ENCODE measurements around the gene TMEM229B. TPM values are rescaled to one million over a fixed set of nuclear protein-coding genes. Genes with fewer than 3 reads are reported as not detected.

TMEM229B gene
- total RNA-seq, 2 donors from 2014 or later: 1.1 to 1.5 TPM

DNA sequence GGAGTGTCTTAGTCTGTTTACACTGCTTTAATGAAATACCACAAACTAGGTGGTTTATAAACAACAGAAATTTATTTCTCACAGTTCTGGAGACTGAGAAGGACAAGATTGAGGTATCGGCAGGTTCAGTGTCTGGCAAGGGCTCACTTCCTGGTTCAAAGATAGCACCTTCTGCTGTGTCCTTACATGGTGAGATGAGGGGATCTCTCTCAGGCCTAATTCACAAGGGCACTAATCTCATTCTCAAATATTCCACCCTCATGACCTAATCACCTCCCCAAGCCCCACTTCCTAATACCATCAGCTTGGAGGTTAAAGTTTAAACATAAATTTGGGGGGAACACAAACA lies 41.5 kb downstream of the TMEM229B start:
- Mint-ChIP-seq H3K9me3 (peaks cover 35% of the 10 kb centered on the region), H3K4me1 (peaks cover 52% of the 10 kb centered on the region), H3K36me3 (ENCODE audit: low read depth) (peaks cover 11% of the 10 kb centered on the region), H3K4me3 (peak overlapping the region; percentile 7), H3K27me3 (ENCODE audit: insufficient read depth) (no peaks in the 10 kb centered on the region), H3K27ac (peak overlapping the region; percentile 89)
- TF ChIP-seq, protein P1, sequence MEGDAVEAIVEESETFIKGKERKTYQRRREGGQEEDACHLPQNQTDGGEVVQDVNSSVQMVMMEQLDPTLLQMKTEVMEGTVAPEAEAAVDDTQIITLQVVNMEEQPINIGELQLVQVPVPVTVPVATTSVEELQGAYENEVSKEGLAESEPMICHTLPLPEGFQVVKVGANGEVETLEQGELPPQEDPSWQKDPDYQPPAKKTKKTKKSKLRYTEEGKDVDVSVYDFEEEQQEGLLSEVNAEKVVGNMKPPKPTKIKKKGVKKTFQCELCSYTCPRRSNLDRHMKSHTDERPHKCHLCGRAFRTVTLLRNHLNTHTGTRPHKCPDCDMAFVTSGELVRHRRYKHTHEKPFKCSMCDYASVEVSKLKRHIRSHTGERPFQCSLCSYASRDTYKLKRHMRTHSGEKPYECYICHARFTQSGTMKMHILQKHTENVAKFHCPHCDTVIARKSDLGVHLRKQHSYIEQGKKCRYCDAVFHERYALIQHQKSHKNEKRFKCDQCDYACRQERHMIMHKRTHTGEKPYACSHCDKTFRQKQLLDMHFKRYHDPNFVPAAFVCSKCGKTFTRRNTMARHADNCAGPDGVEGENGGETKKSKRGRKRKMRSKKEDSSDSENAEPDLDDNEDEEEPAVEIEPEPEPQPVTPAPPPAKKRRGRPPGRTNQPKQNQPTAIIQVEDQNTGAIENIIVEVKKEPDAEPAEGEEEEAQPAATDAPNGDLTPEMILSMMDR (conservative IDR thresholded peaks at IDR 0.05): no peak
- Histone ChIP-seq H3K4me1 (ENCODE audit: control insufficient read depth, insufficient read depth, low read length) (peaks cover 17% of the 10 kb centered on the region), H3K4me3 (ENCODE audit: low read length) (peak overlapping the region; percentile 40), H3K27me3 (ENCODE audit: control insufficient read depth, insufficient read depth, low read length, poor library complexity, severe bottlenecking) (no peaks in the 10 kb centered on the region), H3K9ac (ENCODE audit: extremely low read depth, low read length, poor library complexity, severe bottlenecking) (no peak overlapping the region), H3K9me3 (ENCODE audit: control insufficient read depth, low read length) (peaks cover 18% of the 10 kb centered on the region), H3K36me3 (ENCODE audit: control insufficient read depth, insufficient read depth, low read length) (no peaks in the 10 kb centered on the region), H3K27ac (ENCODE audit: low read depth, low read length) (no peak overlapping the region)
- WGBS, 2 experiments (ENCODE audit: insufficient coverage in 1 of 2, insufficient read length in 1 of 2): 64% methylated on average over 1 of the region's 1 CpG; no CpG with 5 or more reads in 1 of the 2 experiments
- DNase-seq: no peak

DNA sequence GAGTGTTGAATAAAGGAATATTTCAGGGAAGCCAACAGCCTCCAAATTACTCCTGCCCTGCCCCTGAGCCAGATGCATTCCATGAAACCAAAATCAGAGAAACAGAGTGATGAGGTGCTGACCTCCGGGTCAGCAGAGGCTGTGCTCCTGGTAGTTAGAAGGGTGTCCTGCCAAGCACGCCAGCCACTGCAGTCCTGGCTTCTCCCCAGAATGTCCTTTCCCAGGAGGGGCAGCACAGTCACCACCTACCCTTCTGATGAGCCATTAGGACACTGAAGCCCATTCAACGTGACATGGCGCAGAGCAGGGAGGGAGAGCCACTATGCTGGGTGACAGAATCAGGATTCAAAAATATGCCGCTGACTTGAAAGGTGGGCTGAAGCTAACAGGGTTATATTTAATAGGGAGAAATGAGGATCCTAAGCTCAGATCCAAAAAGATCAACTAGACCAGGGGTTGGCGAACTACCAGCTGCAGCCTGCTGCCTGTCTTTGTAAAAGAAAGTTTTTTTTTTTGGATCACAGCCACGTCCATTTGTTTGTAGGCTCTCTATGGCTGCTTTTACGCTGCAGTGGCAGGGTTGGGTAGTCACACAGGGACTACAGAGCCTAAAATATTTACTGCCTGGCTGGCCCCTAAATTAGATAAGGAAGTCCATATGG lies 42.0 kb downstream of the TMEM229B start:
- TF ChIP-seq, protein P1 (conservative IDR thresholded peaks at IDR 0.05): no peak

DNA sequence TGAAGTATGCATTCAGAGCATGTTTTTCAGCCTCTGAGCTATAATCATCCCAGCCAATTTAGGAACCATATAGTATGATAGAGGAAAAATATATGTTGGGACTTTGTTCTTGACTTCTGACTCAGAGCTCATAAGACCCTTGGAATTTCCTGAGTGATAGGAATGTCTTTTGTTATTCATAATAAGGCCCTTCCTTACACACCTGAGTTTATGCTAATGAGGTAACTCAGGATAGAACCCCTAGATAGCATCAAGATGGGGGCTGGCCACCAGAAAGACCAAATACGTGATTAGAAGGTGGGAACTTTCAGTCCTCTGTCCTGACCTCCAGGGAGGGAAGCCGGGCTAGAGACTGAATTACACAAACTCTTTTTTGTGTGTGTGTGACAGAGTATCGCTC lies 44.1 kb downstream of the TMEM229B start:
- Histone ChIP-seq H3K4me3 (ENCODE audit: low read length) (no peak overlapping the region), H3K27me3 (ENCODE audit: control insufficient read depth, insufficient read depth, low read length, poor library complexity, severe bottlenecking) (no peaks in the 10 kb centered on the region), H3K4me1 (ENCODE audit: control insufficient read depth, insufficient read depth, low read length) (peaks cover 17% of the 10 kb centered on the region), H3K9ac (ENCODE audit: extremely low read depth, low read length, poor library complexity, severe bottlenecking) (no peak overlapping the region), H3K36me3 (ENCODE audit: control insufficient read depth, insufficient read depth, low read length) (no peaks in the 10 kb centered on the region), H3K27ac (ENCODE audit: low read depth, low read length) (no peak overlapping the region), H3K9me3 (ENCODE audit: control insufficient read depth, low read length) (no peaks in the 10 kb centered on the region)
- DNase-seq: peak; percentile 64
- Mint-ChIP-seq H3K4me1 (peaks cover 64% of the 10 kb centered on the region), H3K27me3 (ENCODE audit: insufficient read depth) (no peaks in the 10 kb centered on the region), H3K36me3 (ENCODE audit: low read depth) (no peaks in the 10 kb centered on the region), H3K9me3 (peaks cover 9% of the 10 kb centered on the region), H3K27ac (peak overlapping the region; percentile 90), H3K4me3 (peak overlapping the region; percentile 26)
- WGBS, 2 experiments (ENCODE audit: insufficient coverage in 1 of 2, insufficient read length in 1 of 2): 70 to 81% methylated on average over 3 of the region's 3 CpGs
- TF ChIP-seq, protein P1 (conservative IDR thresholded peaks at IDR 0.05): no peak

More for the DNA sequence above, 42.0 kb downstream of the TMEM229B start:
- Histone ChIP-seq H3K27ac (ENCODE audit: low read depth, low read length) (no peak overlapping the region), H3K27me3 (ENCODE audit: control insufficient read depth, insufficient read depth, low read length, poor library complexity, severe bottlenecking) (no peaks in the 10 kb centered on the region), H3K9me3 (ENCODE audit: control insufficient read depth, low read length) (peaks cover 15% of the 10 kb centered on the region), H3K4me3 (ENCODE audit: low read length) (peak overlapping the region; percentile 40), H3K4me1 (ENCODE audit: control insufficient read depth, insufficient read depth, low read length) (peaks cover 17% of the 10 kb centered on the region), H3K36me3 (ENCODE audit: control insufficient read depth, insufficient read depth, low read length) (no peaks in the 10 kb centered on the region), H3K9ac (ENCODE audit: extremely low read depth, low read length, poor library complexity, severe bottlenecking) (no peak overlapping the region)
- DNase-seq: no peak
- Mint-ChIP-seq H3K36me3 (ENCODE audit: low read depth) (peaks cover 8% of the 10 kb centered on the region), H3K4me1 (peaks cover 54% of the 10 kb centered on the region), H3K9me3 (peaks cover 30% of the 10 kb centered on the region), H3K4me3 (peak overlapping the region; percentile 7), H3K27me3 (ENCODE audit: insufficient read depth) (no peaks in the 10 kb centered on the region), H3K27ac (peak overlapping the region; percentile 89)
- 88 to 89% methylated on average over 6 to 8 of the region's 8 CpGs for WGBS, 2 experiments (ENCODE audit: insufficient coverage in 1 of 2, insufficient read length in 1 of 2)
